Stimulated activated CD8-positive, alpha-beta memory T cell treated with anti-CD3 and anti-CD28 coated beads, Interleukin-12 subunit alpha, Interleukin-12 subunit beta, amount 100 ng/mL, for 24 hours (primary cell): ENCODE measurements around the gene GNB1.

Experiments used
- DNase-seq: peaks from one replicate; pipeline ENCODE4 v3.0.0-alpha.2; 2020; ENCODE audit errors: extremely low read depth

The GNB1 gene

GRCh38 chr1:1782399-1783221 lies 108.3 kb downstream of the GNB1 start:
- DNase-seq: no peak

GRCh38 chr1:1781526-1781903 lies 109.4 kb downstream of the GNB1 start:
- DNase-seq: no peak

GRCh38 chr1:1780598-1781525 lies 110.0 kb downstream of the GNB1 start:
- DNase-seq: no peak

- DNase-seq: no peak
Measured at GRCh38 chr1:1779691-1780597, 110.9 kb downstream of the GNB1 start.

- no peak for DNase-seq
Measured at GRCh38 chr1:1779320-1779675, 111.6 kb downstream of the GNB1 start.

- DNase-seq: peak; percentile 48
Measured at GRCh38 chr1:1778663-1779319, 112.1 kb downstream of the GNB1 start.

GRCh38 chr1:1777950-1778662 lies 112.8 kb downstream of the GNB1 start, which contains the start of gene NADK:
TSS of gene NADK (minus strand) at chr1:1778470. CDS start at chr1:1765406, 13,064 bp downstream.
- peak; percentile 36 for DNase-seq

GRCh38 chr1:1777583-1777899 lies 113.3 kb downstream of the GNB1 start:
- DNase-seq: no peak

- DNase-seq: no peak
Measured at GRCh38 chr1:1776672-1777582, 114.0 kb downstream of the GNB1 start.

- DNase-seq: no peak
Measured at GRCh38 chr1:1775327-1776226, 115.3 kb downstream of the GNB1 start.

GRCh38 chr1:1773874-1774273 lies 117.0 kb downstream of the GNB1 start:
- no peak for DNase-seq

- DNase-seq: no peak
Measured at GRCh38 chr1:1771096-1771495, 119.8 kb downstream of the GNB1 start.

GRCh38 chr1:1770102-1770501 lies 120.8 kb downstream of the GNB1 start:
- DNase-seq: no peak

GRCh38 chr1:1768249-1768992 lies 122.5 kb downstream of the GNB1 start:
- no peak for DNase-seq

- no peak for DNase-seq
Measured at GRCh38 chr1:1764876-1765470, 125.9 kb downstream of the GNB1 start.

- DNase-seq: no peak
Measured at GRCh38 chr1:1763657-1764621, 126.9 kb downstream of the GNB1 start.
